ENCODE measurements around the gene BAD. TPM values are rescaled to one million over a fixed set of nuclear protein-coding genes. Genes with fewer than 3 reads are reported as not detected.

Gene BAD
- total RNA-seq, 2 donors from 2014 or later = 140 to 161 TPM

DNA sequence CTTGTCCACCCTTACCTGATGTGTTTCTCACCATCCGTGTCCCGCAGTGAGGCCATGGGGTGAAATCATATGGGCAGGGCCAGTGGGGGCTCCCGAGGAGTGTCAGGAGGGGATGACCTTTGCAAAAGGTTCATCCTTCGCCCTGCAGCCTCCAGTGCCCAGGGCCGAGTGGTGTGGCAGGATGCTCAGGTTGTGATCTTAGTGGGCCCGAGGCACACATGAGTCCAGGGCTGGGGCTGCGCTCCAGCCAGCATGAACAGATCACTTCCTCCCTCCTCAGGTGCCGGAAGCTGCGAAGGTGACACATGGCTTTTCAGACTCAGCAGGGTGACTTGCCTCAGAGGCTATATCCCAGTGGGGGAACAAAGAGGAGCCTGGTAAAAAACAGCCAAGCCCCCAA lies 46.4 kb downstream of the BAD start:
- Histone ChIP-seq H3K4me3 (no peak overlapping the region), H3K27me3 (replicated peaks; ENCODE audit: insufficient read depth) (no peaks in the 10 kb centered on the region), H3K4me1 (replicated peaks) (peaks cover 24% of the 10 kb centered on the region), H3K36me3 (no peaks in the 10 kb centered on the region), H3K9me3 (no peaks in the 10 kb centered on the region), H3K27ac (peak overlapping the region; percentile 52 to 72)
- intact Hi-C loops (cut with DNase I) = no loop called here
- WGBS = 81% methylated on average over 9 of the region's 9 CpGs
- no peak for DNase-seq (ENCODE audit: low spot score)
- no peak for TF ChIP-seq POLR2AphosphoS5 (IDR thresholded peaks at IDR 0.05)
- TF ChIP-seq CTCF (IDR thresholded peaks at IDR 0.05) = no peak
- TF ChIP-seq POLR2A (IDR thresholded peaks at IDR 0.05) = no peak

GRCh38 chr11:64237484-64237951 lies 46.9 kb downstream of the BAD start:
- intact Hi-C loops (cut with DNase I) = loop anchor here (1.0 kb wide), 1 partner anchor 10 kb away; no protein-coding TSS in a partner anchor
- TF ChIP-seq CTCF (IDR thresholded peaks at IDR 0.05) = peak in 2 of 4 experiments; percentile 40 to 42
- no peak for TF ChIP-seq POLR2A (IDR thresholded peaks at IDR 0.05)
- TF ChIP-seq POLR2AphosphoS5 (IDR thresholded peaks at IDR 0.05) = peak; percentile 97
- no peaks in the 10 kb centered on the region for H3K9me3 ChIP-seq
- no peaks in the 10 kb centered on the region for H3K27me3 ChIP-seq (replicated peaks; ENCODE audit: insufficient read depth)
- H3K4me3 ChIP-seq = no peak overlapping the region
- WGBS = 34% methylated on average over 12 of the region's 12 CpGs
- no peaks in the 10 kb centered on the region for H3K36me3 ChIP-seq
- H3K27ac ChIP-seq = peak overlapping the region; percentile 52 to 72
- peaks cover 20% of the 10 kb centered on the region for H3K4me1 ChIP-seq (replicated peaks)
- peak; percentile 95 for DNase-seq (ENCODE audit: low spot score)

DNA sequence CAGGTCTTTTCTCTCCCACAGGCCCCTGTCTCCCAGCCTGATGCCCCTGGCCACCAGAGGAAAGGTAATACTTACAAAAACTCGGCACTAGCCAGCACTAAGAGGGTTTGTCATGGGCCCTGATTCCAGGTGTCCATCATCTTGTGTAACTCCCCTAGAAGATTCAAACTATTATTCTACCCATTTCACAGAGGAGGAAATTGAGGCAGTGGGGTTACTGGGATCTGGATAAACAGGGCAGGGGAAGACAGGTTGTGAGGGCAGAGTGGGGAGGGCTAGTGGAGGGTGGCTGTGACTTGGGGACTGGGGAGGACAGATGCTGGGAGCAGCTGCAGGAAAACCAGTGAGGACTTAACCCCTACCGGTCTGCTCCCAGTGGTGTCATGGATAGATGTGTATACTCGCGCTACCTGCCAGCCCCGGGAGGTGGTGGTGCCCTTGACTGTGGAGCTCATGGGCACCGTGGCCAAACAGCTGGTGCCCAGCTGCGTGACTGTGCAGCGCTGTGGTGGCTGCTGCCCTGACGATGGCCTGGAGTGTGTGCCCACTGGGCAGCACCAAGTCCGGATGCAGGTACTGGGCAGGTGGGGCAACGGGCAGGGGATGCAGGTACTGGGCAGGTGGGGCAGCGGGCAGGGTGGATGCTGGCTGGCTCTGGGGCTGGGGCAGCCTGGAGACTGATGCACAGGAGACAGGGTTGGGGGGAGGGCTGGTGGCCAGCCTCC lies 48.9 kb downstream of the BAD start:
- peak overlapping the region; percentile 82 to 86 for H3K27ac ChIP-seq
- TF ChIP-seq POLR2AphosphoS5 (IDR thresholded peaks at IDR 0.05) (no peak), CTCF (IDR thresholded peaks at IDR 0.05) (no peak), POLR2A (IDR thresholded peaks at IDR 0.05) (no peak)
- no peaks in the 10 kb centered on the region for H3K27me3 ChIP-seq (replicated peaks; ENCODE audit: insufficient read depth)
- H3K4me1 ChIP-seq (replicated peaks) = peaks cover 20% of the 10 kb centered on the region
- no peaks in the 10 kb centered on the region for H3K9me3 ChIP-seq
- WGBS = 77% methylated on average over 12 of the region's 12 CpGs
- no peak for DNase-seq (ENCODE audit: low spot score)
- peak overlapping the region; percentile 69 to 75 for H3K4me3 ChIP-seq
- intact Hi-C loops (cut with DNase I) = no loop called here
- H3K36me3 ChIP-seq = no peaks in the 10 kb centered on the region

GRCh38 chr11:64234647-64235379 lies 49.7 kb downstream of the BAD start:
- no peak for DNase-seq (ENCODE audit: low spot score)
- H3K36me3 ChIP-seq = no peaks in the 10 kb centered on the region
- peak overlapping the region; percentile 69 to 75 for H3K4me3 ChIP-seq
- H3K4me1 ChIP-seq (replicated peaks) = peaks cover 20% of the 10 kb centered on the region
- intact Hi-C loops (cut with DNase I) = no loop called here
- peak overlapping the region; percentile 82 to 86 for H3K27ac ChIP-seq
- no peaks in the 10 kb centered on the region for H3K9me3 ChIP-seq
- TF ChIP-seq POLR2AphosphoS5 (IDR thresholded peaks at IDR 0.05) (peak; percentile 33), POLR2A (IDR thresholded peaks at IDR 0.05) (peak; percentile 59), CTCF (IDR thresholded peaks at IDR 0.05) (peak in 1 of 4 experiments; percentile 24)
- H3K27me3 ChIP-seq (replicated peaks; ENCODE audit: insufficient read depth) = no peaks in the 10 kb centered on the region
- WGBS = 6% methylated on average over 15 of the region's 80 CpGs
